AG08396 (cell line): Measurements from ENCODE around the gene ZFP64.
"Not testable (repeated sequence)": the region's sequence is repeated elsewhere in the genome, so short reads cannot be mapped to it uniquely, and the experiment has no call there.

ENCODE experiments used
- DNase-seq: peaks from one replicate; pipeline ENCODE4 v3.0.0; 2012; ENCODE audit warnings: low spot score, mixed read lengths

The ZFP64 gene

GRCh38 chr20:52201395-52201794 lies 9.8 kb upstream of the ZFP64 start:
- DNase-seq: no peak

GRCh38 chr20:52200870-52201269 lies 9.3 kb upstream of the ZFP64 start:
- DNase-seq: no peak

- no peak for DNase-seq
Observed at GRCh38 chr20:52196845-52197244, 5.3 kb upstream of the ZFP64 start.

GRCh38 chr20:52193886-52194545 lies 2.4 kb upstream of the ZFP64 start:
- no peak for DNase-seq

GRCh38 chr20:52193133-52193532 lies 1.6 kb upstream of the ZFP64 start:
- DNase-seq: no peak

- DNase-seq: not testable (repeated sequence)
Observed at GRCh38 chr20:52192719-52193007, 1.1 kb upstream of the ZFP64 start.

GRCh38 chr20:52191916-52192718 lies 538 bp upstream of the ZFP64 start:
- peak; percentile 34 for DNase-seq

- peak; percentile 70 for DNase-seq
Observed at GRCh38 chr20:52190437-52191131, 995 bp downstream of the ZFP64 start.

- no peak for DNase-seq
Observed at GRCh38 chr20:52181766-52182165, 9.8 kb downstream of the ZFP64 start.

GRCh38 chr20:52180180-52180840 lies 11.3 kb downstream of the ZFP64 start:
- DNase-seq: no peak

- no peak for DNase-seq
Observed at GRCh38 chr20:52179331-52180179, 12.0 kb downstream of the ZFP64 start.

- no peak for DNase-seq
Observed at GRCh38 chr20:52178691-52179090, 12.9 kb downstream of the ZFP64 start.

- no peak for DNase-seq
Observed at GRCh38 chr20:52175840-52176239, 15.7 kb downstream of the ZFP64 start.

- DNase-seq: no peak
Observed at GRCh38 chr20:52172392-52173047, 19.1 kb downstream of the ZFP64 start.

GRCh38 chr20:52171025-52171424 lies 20.6 kb downstream of the ZFP64 start:
- no peak for DNase-seq

- no peak for DNase-seq
Observed at GRCh38 chr20:52168116-52168515, 23.5 kb downstream of the ZFP64 start.

GRCh38 chr20:52167232-52167840 lies 24.2 kb downstream of the ZFP64 start:
- DNase-seq: no peak

- DNase-seq: no peak
Observed at GRCh38 chr20:52166150-52166549, 25.4 kb downstream of the ZFP64 start.

- DNase-seq: no peak
Observed at GRCh38 chr20:52160621-52161204, 30.9 kb downstream of the ZFP64 start.

- DNase-seq: no peak
Observed at GRCh38 chr20:52160049-52160570, 31.5 kb downstream of the ZFP64 start.
